Measurements from ENCODE around the gene VSX2. TPM values are rescaled to one million over a fixed set of nuclear protein-coding genes. Genes with fewer than 3 reads are reported as not detected.

The VSX2 gene
- total and polyA plus RNA-seq, 7 donors = 0.04 TPM; not detected in 6

DNA sequence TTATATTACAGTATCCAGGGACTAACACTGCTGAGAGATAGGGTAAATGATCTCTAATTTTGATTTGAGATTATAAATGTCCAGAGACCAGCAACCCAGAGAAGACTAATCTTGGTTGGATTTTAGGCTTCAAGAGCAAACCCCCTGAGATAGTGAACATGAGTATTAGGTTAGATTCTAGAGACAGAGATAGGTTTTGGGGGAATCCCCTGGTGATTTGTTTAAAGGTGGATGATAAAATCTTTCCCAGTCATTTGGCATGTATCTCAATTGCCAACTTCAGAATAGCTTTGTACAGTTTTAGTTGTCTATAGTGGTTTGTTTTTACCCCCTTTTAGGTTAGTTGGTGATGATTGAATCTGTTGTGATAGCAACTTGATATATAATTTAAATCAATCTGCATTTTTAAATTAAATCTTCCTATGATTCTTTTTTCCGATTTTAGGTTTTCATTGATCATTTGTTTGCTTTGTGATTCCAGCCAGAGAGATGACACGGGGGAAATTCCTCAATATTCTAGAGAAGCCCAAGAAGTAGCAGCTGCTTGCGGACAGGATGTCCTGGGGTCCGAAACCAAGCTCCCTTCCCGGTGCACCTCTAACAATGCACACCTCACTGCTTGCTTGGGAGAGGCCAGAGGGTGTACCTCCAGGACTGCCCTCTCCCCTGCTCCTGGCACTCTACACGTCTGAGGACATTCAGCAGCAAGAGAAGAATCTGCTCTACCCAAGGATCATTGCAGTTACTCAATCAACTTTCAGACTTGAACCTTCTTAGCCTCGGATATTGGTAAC lies 40.6 kb upstream of the VSX2 start:
- intact Hi-C loops (cut with DNase I) = no loop called here
- H3K27me3 ChIP-seq = no peaks in the 10 kb centered on the region
- H3K9me3 ChIP-seq = no peaks in the 10 kb centered on the region
- H3K27ac ChIP-seq = no peak overlapping the region
- TF ChIP-seq EP300 (IDR thresholded peaks at IDR 0.05) (no peak), POLR2A (IDR thresholded peaks at IDR 0.05) (no peak), POLR2AphosphoS5 (IDR thresholded peaks at IDR 0.05) (no peak)
- TF ChIP-seq, protein P1, sequence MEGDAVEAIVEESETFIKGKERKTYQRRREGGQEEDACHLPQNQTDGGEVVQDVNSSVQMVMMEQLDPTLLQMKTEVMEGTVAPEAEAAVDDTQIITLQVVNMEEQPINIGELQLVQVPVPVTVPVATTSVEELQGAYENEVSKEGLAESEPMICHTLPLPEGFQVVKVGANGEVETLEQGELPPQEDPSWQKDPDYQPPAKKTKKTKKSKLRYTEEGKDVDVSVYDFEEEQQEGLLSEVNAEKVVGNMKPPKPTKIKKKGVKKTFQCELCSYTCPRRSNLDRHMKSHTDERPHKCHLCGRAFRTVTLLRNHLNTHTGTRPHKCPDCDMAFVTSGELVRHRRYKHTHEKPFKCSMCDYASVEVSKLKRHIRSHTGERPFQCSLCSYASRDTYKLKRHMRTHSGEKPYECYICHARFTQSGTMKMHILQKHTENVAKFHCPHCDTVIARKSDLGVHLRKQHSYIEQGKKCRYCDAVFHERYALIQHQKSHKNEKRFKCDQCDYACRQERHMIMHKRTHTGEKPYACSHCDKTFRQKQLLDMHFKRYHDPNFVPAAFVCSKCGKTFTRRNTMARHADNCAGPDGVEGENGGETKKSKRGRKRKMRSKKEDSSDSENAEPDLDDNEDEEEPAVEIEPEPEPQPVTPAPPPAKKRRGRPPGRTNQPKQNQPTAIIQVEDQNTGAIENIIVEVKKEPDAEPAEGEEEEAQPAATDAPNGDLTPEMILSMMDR (IDR thresholded peaks at IDR 0.05) = no peak
- H3K36me3 ChIP-seq = peaks cover 6 to 23% (median 10%) of the 10 kb centered on the region in 4 donors
- H3K4me3 ChIP-seq = no peak overlapping the region
- no peak for DNase-seq
- WGBS, 2 donors = 88 to 92% methylated on average over 7 of the region's 7 CpGs
- H3K4me1 ChIP-seq = no peaks in the 10 kb centered on the region

DNA sequence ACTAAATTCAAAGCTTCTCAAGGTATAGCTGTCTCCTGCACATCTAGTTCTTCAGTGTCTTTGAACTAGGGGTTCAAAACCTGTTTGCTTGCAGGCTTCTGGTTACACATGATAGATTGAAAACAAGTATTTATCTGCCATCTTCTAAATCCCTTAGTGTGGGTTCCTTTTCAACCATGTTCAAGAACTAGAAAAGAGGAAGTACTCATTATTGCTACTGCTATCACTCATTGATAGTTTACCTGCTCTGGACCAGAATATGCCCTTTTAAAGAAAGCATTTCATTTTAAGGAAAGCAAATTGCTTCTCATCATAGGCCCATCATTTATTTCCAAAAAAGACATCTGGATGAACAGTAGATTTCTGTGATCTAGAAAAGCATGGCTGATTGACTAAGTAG lies 37.1 kb upstream of the VSX2 start:
- Histone ChIP-seq H3K27ac (no peak overlapping the region), H3K9me3 (no peaks in the 10 kb centered on the region), H3K4me3 (no peak overlapping the region), H3K27me3 (no peaks in the 10 kb centered on the region), H3K36me3 (peaks cover 6 to 27% (median 11%) of the 10 kb centered on the region in 4 donors), H3K4me1 (no peaks in the 10 kb centered on the region)
- no peak for DNase-seq
- intact Hi-C loops (cut with DNase I) = no loop called here
- TF ChIP-seq, protein P1 (IDR thresholded peaks at IDR 0.05) = no peak
- TF ChIP-seq POLR2A (IDR thresholded peaks at IDR 0.05) = no peak
- no peak for TF ChIP-seq EP300 (IDR thresholded peaks at IDR 0.05)
- TF ChIP-seq POLR2AphosphoS5 (IDR thresholded peaks at IDR 0.05) = no peak

DNA sequence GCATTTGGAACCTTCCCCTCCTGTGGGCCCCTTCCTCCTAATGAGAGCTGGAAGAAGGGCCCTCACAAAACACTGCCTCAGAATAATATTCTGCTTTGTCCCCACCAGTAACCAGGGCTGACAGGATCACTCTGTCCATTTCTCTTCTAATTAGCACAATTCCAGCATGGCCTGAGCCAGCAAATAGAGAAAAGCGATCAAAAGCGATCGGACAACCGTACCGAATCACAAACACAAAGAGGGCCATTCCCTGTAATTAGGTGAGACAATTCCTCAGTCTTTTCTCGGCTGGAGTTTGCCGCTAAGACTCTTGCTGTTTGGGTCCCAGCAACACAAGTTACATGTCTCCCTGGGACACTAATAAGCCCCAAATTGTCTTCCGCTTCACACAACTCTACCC lies 35.6 kb upstream of the VSX2 start:
- H3K36me3 ChIP-seq = peaks cover 6 to 27% (median 10%) of the 10 kb centered on the region in 4 donors
- no peaks in the 10 kb centered on the region for H3K27me3 ChIP-seq
- H3K4me1 ChIP-seq = no peaks in the 10 kb centered on the region
- 95 to 98% methylated on average over 8 of the region's 8 CpGs for WGBS, 2 donors
- TF ChIP-seq POLR2AphosphoS5 (IDR thresholded peaks at IDR 0.05) (no peak), EP300 (IDR thresholded peaks at IDR 0.05) (no peak), POLR2A (IDR thresholded peaks at IDR 0.05) (no peak)
- TF ChIP-seq, protein P1 (IDR thresholded peaks at IDR 0.05) = no peak
- H3K4me3 ChIP-seq = no peak overlapping the region
- no peak overlapping the region for H3K27ac ChIP-seq
- no peak for DNase-seq
- intact Hi-C loops (cut with DNase I) = no loop called here
- no peaks in the 10 kb centered on the region for H3K9me3 ChIP-seq

DNA sequence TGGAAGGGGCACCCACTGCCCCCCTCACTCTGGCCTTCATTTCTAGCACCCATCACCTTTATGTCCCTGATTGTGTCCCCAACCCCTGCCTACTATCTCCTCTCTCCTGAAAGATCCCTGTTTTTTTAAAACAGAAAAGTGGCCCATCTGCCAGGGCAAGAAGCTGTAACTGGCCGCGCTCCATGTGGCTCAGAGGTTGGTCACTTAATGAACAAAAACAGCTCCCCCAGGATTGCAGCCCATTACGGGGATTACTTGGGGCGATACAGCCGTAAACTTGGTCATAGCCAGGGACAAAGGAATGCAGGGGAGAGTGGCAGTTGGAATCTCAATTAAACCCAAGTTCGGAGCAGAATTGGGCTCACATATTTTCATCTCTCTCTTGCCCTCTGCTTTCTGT lies 34.8 kb upstream of the VSX2 start:
- Histone ChIP-seq H3K27ac (no peak overlapping the region), H3K4me3 (no peak overlapping the region), H3K36me3 (peaks cover 2 to 19% (median 4%) of the 10 kb centered on the region in 4 donors), H3K27me3 (no peaks in the 10 kb centered on the region), H3K9me3 (no peaks in the 10 kb centered on the region), H3K4me1 (no peaks in the 10 kb centered on the region)
- TF ChIP-seq POLR2AphosphoS5 (IDR thresholded peaks at IDR 0.05) = no peak
- no peak for TF ChIP-seq POLR2A (IDR thresholded peaks at IDR 0.05)
- TF ChIP-seq EP300 (IDR thresholded peaks at IDR 0.05) = no peak
- TF ChIP-seq, protein P1 (IDR thresholded peaks at IDR 0.05) = no peak
- intact Hi-C loops (cut with DNase I) = no loop called here
- WGBS, 2 donors = 94 to 95% methylated on average over 6 of the region's 6 CpGs
- DNase-seq = no peak

Measured in sigmoid colon (tissue), 7 donors.